Gastrocnemius medialis (tissue), 4 donors: Measurements from ENCODE around the gene GALNT18.

Source experiments
- CTCF ChIP-seq, 5 experiments: fragments of 450-650 bp in 3 of 5; fragments of 200-600 bp in 2 of 5; sonication (generic) in 2 of 5; IDR thresholded peaks in 4 of 5; conservative IDR thresholded peaks in 1 of 5; 1 replicate in 4 of 5; 2 replicates in 1 of 5; pipeline ENCODE4 v1.5.1; 2016 to 2019; ENCODE audit warnings: antibody characterized with exemption in 5 of 5, mild to moderate bottlenecking in 3 of 5, moderate library complexity in 3 of 5
- POLR2A ChIP-seq, 2 donors: fragments of 450-650 bp; IDR thresholded peaks; one replicate each; pipeline ENCODE4 v1.6.1; 2017; ENCODE audit warnings: antibody characterized with exemption in 2 of 2, mild to moderate bottlenecking in 2 of 2, moderate library complexity in 2 of 2

GRCh38 chr11:11284481-11284880 lies 337.3 kb downstream of the GALNT18 start:
- no peak for TF ChIP-seq POLR2A (IDR thresholded peaks at IDR 0.05)
- TF ChIP-seq CTCF (IDR thresholded peaks at IDR 0.05 in 4 of 5, conservative IDR thresholded peaks at IDR 0.05 in 1 of 5) = no peak
